C4-2B (cell line): ENCODE results near the gene CD84.

Experiments
- ZFX ChIP-seq: fragments of 450-650 bp; IDR thresholded peaks from 2 replicates; pipeline ENCODE4 v1.6.1; 2017
- TF ChIP-seq, protein P1 (sequence below): fragments of 450-650 bp; conservative IDR thresholded peaks from 2 replicates; pipeline ENCODE4 v1.5.1; 2017; ENCODE audit warnings: mild to moderate bottlenecking

DNA sequence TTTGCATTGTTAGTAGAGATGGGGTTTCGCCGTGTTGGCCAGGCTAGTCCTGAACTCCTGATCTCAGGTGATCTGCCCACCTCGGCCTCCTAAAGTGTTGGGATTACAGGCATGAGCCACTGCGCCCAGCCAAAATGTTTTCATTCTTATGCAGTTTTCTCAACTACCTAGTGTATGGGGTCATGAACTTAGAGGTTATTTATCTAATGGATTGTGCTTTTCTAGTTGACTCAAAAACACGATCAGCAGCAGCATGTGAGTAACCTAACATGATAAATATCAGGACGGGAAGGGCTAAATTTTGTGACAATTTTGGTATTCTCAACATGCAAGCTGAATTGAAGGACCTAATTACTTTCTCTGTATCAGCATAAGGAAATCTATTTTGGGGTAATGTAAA, 9.2 kb upstream of the CD84 start:
- TF ChIP-seq, protein P1, sequence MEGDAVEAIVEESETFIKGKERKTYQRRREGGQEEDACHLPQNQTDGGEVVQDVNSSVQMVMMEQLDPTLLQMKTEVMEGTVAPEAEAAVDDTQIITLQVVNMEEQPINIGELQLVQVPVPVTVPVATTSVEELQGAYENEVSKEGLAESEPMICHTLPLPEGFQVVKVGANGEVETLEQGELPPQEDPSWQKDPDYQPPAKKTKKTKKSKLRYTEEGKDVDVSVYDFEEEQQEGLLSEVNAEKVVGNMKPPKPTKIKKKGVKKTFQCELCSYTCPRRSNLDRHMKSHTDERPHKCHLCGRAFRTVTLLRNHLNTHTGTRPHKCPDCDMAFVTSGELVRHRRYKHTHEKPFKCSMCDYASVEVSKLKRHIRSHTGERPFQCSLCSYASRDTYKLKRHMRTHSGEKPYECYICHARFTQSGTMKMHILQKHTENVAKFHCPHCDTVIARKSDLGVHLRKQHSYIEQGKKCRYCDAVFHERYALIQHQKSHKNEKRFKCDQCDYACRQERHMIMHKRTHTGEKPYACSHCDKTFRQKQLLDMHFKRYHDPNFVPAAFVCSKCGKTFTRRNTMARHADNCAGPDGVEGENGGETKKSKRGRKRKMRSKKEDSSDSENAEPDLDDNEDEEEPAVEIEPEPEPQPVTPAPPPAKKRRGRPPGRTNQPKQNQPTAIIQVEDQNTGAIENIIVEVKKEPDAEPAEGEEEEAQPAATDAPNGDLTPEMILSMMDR: no peak
- TF ChIP-seq ZFX: no peak
